Thyroid gland (tissue), 4 donors: ENCODE results near the gene USP13.

Experiments
- CTCF ChIP-seq, 6 experiments: fragments of 200-600 bp in 3 of 6; fragments of 450-650 bp in 3 of 6; sonication (generic) in 3 of 6; IDR thresholded peaks; one replicate each; pipeline ENCODE4 v1.5.1; 2016 to 2019; ENCODE audit warnings: antibody characterized with exemption in 6 of 6, mild to moderate bottlenecking in 2 of 6, inconsistent platforms in 1 of 6, moderate library complexity in 1 of 6
- POLR2A ChIP-seq, 2 donors: fragments of 450-650 bp; IDR thresholded peaks; one replicate each; pipeline ENCODE4 v1.6.1; 2017; ENCODE audit warnings: antibody characterized with exemption in 2 of 2, mild to moderate bottlenecking in 2 of 2, moderate library complexity in 1 of 2

- no peak for TF ChIP-seq CTCF (IDR thresholded peaks at IDR 0.05)
- TF ChIP-seq POLR2A (IDR thresholded peaks at IDR 0.05): no peak
Measured at GRCh38 chr3:179670311-179670710, 17.5 kb downstream of the USP13 start.
